HEK293T (cell line): ENCODE measurements around the gene CDHR3.

Experiments
- CTCF ChIA-PET: fragments of 350-600 bp; formaldehyde crosslinking; extraction: SDS; loops from one replicate; lab custom pipeline; 2021; ENCODE audit warnings: antibody characterized with exemption, inconsistent platforms; lab: Yijun Ruan, JAX
- POLR2A ChIA-PET: fragments of 350-600 bp; formaldehyde crosslinking; extraction: SDS; loops from one replicate; lab custom pipeline; 2020; ENCODE audit warnings: antibody characterized with exemption, inconsistent platforms; lab: Yijun Ruan, JAX
- DNase-seq: peaks from one replicate; pipeline ENCODE4 v3.0.0; 2012; ENCODE audit warnings: mixed read lengths; ENCODE audit errors: extremely low spot score
- ARNT ChIP-seq: fragments of 450-650 bp; IDR thresholded peaks from 2 replicates; pipeline ENCODE4 v1.6.1; 2017; ENCODE audit warnings: mild to moderate bottlenecking
- BHLHE40 ChIP-seq: fragments of 450-650 bp; IDR thresholded peaks from 2 replicates; pipeline ENCODE4 v1.6.1; 2016; ENCODE audit warnings: mild to moderate bottlenecking, moderate library complexity, borderline replicate concordance
- CTBP1 ChIP-seq: fragments of 450-650 bp; IDR thresholded peaks from 2 replicates; pipeline ENCODE4 v1.6.1; 2016; ENCODE audit warnings: borderline replicate concordance
- ELF4 ChIP-seq: fragments of 450-650 bp; IDR thresholded peaks from 2 replicates; pipeline ENCODE4 v1.6.1; 2017; ENCODE audit warnings: antibody characterized with exemption
- FOXA1 ChIP-seq: fragments of 450-650 bp; IDR thresholded peaks from 2 replicates; pipeline ENCODE4 v1.6.1; 2016; ENCODE audit warnings: mild to moderate bottlenecking
- FOXK2 ChIP-seq: fragments of 450-650 bp; IDR thresholded peaks from 2 replicates; pipeline ENCODE4 v1.6.1; 2016; ENCODE audit warnings: mild to moderate bottlenecking
- FOXM1 ChIP-seq: fragments of 450-650 bp; IDR thresholded peaks from 2 replicates; pipeline ENCODE4 v1.6.1; 2017; ENCODE audit warnings: mild to moderate bottlenecking, borderline replicate concordance
- HDGF ChIP-seq: fragments of 450-650 bp; IDR thresholded peaks from 2 replicates; pipeline ENCODE4 v1.6.1; 2017; ENCODE audit warnings: antibody characterized with exemption, borderline replicate concordance
- L3MBTL2 ChIP-seq: fragments of 450-650 bp; conservative IDR thresholded peaks from 2 replicates; pipeline ENCODE4 v1.6.1; 2016; ENCODE audit warnings: mild to moderate bottlenecking
- LEF1 ChIP-seq: fragments of 450-650 bp; IDR thresholded peaks from 2 replicates; pipeline ENCODE4 v1.6.1; 2017; ENCODE audit warnings: mild to moderate bottlenecking, borderline replicate concordance
- NFRKB ChIP-seq: fragments of 450-650 bp; IDR thresholded peaks from 2 replicates; pipeline ENCODE4 v1.6.1; 2016; ENCODE audit warnings: mild to moderate bottlenecking, moderate library complexity
- PKNOX1 ChIP-seq: fragments of 450-650 bp; IDR thresholded peaks from 2 replicates; pipeline ENCODE4 v1.6.1; 2016
- SP1 ChIP-seq: fragments of 450-650 bp; IDR thresholded peaks from 2 replicates; pipeline ENCODE4 v1.6.1; 2017
- SUZ12 ChIP-seq: fragments of 450-650 bp; IDR thresholded peaks from 2 replicates; pipeline ENCODE4 v1.6.1; 2016; ENCODE audit warnings: mild to moderate bottlenecking
- TARDBP ChIP-seq: fragments of 450-650 bp; IDR thresholded peaks from 2 replicates; pipeline ENCODE4 v1.6.1; 2016
- ZNF384 ChIP-seq: fragments of 450-650 bp; IDR thresholded peaks from 2 replicates; pipeline ENCODE4 v1.6.1; 2016

CDHR3 gene

GRCh38 chr7:106070201-106070551 lies 107.1 kb downstream of the CDHR3 start:
- TF ChIP-seq HDGF: no peak
- DNase-seq: no peak
- CTCF ChIA-PET: no interaction called here
- POLR2A ChIA-PET: interaction anchor here (1.0 kb wide), 1 partner anchor 42 kb away, joined by 3 read pairs; the partner anchor contains the start of gene SYPL1

GRCh38 chr7:106070567-106071254 lies 107.6 kb downstream of the CDHR3 start:
- DNase-seq: no peak
- TF ChIP-seq BHLHE40 (no peak), SUZ12 (no peak), FOXA1 (no peak), ELF4 (no peak), LEF1 (no peak), FOXK2 (no peak)
- ChIA-PET CTCF (interaction anchor here (1.5 kb wide), 1 partner anchor 10 kb away, joined by 4 read pairs; no protein-coding TSS in a partner anchor), POLR2A (no interaction called here)

- TF ChIP-seq FOXM1: no peak
- no peak for TF ChIP-seq NFRKB
- TF ChIP-seq SP1: no peak
- TF ChIP-seq CTBP1: no peak
- no peak for TF ChIP-seq FOXK2
- no peak for TF ChIP-seq SUZ12
- TF ChIP-seq ELF4: no peak
- no peak for TF ChIP-seq PKNOX1
- TF ChIP-seq HDGF: no peak
- TF ChIP-seq FOXA1: no peak
- no peak for TF ChIP-seq LEF1
- CTCF ChIA-PET: interaction anchor here (1.4 to 1.5 kb wide), 2 partner anchors 9 to 82 kb away, joined by 4 to 9 read pairs; no protein-coding TSS in a partner anchor
- DNase-seq: no peak
- POLR2A ChIA-PET: interaction anchor here (1.1 to 1.7 kb wide), 2 partner anchors 41 to 45 kb away, joined by 3 read pairs; no protein-coding TSS in a partner anchor
Observed at GRCh38 chr7:106071356-106071998, 108.4 kb downstream of the CDHR3 start.

GRCh38 chr7:106071999-106072714 lies 109.1 kb downstream of the CDHR3 start:
- TF ChIP-seq ARNT (no peak), PKNOX1 (peak; percentile 32; the same call in 1 of the 2 replicates)
- DNase-seq: no peak
- ChIA-PET CTCF (interaction anchor here (1.4 to 1.5 kb wide), 2 partner anchors 8 to 81 kb away, joined by 4 to 9 read pairs; no protein-coding TSS in a partner anchor), POLR2A (interaction anchor here (1.1 to 1.7 kb wide), 2 partner anchors 40 to 44 kb away, joined by 3 read pairs; no protein-coding TSS in a partner anchor)

- TF ChIP-seq FOXM1 (no peak), FOXA1 (no peak), L3MBTL2 (no peak), CTBP1 (no peak), FOXK2 (no peak), ELF4 (no peak), NFRKB (no peak), ARNT (no peak), HDGF (no peak), ZNF384 (no peak), SP1 (no peak), LEF1 (no peak), PKNOX1 (no peak), BHLHE40 (no peak), SUZ12 (no peak), TARDBP (no peak)
- DNase-seq: no peak
- ChIA-PET CTCF (interaction anchor here (1.5 kb wide), 1 partner anchor 8 kb away, joined by 4 read pairs; no protein-coding TSS in a partner anchor), POLR2A (interaction anchor here (1.1 to 1.7 kb wide), 2 partner anchors 40 to 44 kb away, joined by 3 read pairs; no protein-coding TSS in a partner anchor)
Observed at GRCh38 chr7:106072715-106073091, 109.6 kb downstream of the CDHR3 start.

GRCh38 chr7:106073701-106074100 lies 110.6 kb downstream of the CDHR3 start:
- ChIA-PET CTCF (interaction anchor here (0.6 kb wide), 1 partner anchor 29 kb away, joined by 3 read pairs; no protein-coding TSS in a partner anchor), POLR2A (no interaction called here)
- TF ChIP-seq FOXA1 (no peak), SUZ12 (no peak), BHLHE40 (no peak), HDGF (no peak), ELF4 (no peak), SP1 (no peak), ZNF384 (no peak), L3MBTL2 (no peak), ARNT (no peak), CTBP1 (no peak), LEF1 (no peak), PKNOX1 (no peak), FOXM1 (no peak), NFRKB (no peak), TARDBP (no peak)

More at GRCh38 chr7:106073701-106074100, 110.6 kb downstream of the CDHR3 start:
- no peak for DNase-seq
